ENCODE measurements around the gene KLLN.
"Not testable (repeated sequence)": the region's sequence is repeated elsewhere in the genome, so short reads cannot be mapped to it uniquely, and the experiment has no call there.

The KLLN gene

DNA sequence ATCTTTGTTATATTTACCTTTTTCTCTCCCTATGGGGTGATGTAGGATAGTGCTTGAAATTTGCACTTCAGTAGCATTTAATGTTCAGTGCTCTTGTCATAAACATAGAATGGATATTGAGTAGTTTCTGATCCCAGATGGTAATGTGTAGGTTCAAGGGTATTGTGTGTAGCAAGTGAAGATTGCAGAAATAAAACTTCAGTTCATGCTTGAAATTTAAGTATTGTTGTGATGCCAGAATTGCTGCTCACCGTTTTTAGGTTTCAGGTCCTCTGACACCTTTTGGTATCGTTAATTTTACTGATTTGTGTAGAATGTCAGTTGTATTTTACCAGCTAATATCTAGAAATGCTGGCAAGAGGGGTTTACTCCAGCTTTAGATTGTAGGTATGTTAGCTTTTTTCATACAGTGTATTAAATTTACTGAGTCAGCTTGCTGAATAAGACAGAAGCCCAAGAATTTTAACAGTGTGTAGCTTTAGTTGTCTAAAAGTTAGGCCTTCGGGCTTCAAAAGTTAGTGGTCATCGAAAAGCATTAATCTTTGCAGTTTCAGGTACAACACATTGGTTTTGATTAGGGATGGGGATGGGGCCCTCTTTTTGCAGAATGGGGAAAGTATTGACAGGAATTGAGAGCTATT lies 2.0 kb upstream of the KLLN start:
- DNase-seq = no peak

DNA sequence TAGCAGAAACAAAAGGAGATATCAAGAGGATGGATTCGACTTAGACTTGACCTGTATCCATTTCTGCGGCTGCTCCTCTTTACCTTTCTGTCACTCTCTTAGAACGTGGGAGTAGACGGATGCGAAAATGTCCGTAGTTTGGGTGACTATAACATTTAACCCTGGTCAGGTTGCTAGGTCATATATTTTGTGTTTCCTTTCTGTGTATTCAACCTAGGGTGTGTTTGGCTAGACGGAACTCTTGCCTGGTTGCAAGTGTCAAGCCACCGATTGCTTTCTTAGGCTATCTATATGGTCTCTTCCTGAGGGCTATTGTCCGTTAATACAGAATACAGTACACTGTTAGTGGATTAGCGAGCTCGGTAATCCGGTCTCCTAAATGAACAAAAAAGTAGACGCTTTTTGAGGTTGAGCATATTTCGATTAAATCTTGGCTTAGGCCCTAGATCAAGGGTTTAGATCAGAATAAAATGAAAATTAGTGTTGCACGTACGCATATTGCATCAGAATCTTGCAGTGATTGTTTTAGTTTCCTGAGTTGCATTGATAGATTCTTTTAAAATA lies 1.2 kb upstream of the KLLN start:
- no peak for DNase-seq

DNA sequence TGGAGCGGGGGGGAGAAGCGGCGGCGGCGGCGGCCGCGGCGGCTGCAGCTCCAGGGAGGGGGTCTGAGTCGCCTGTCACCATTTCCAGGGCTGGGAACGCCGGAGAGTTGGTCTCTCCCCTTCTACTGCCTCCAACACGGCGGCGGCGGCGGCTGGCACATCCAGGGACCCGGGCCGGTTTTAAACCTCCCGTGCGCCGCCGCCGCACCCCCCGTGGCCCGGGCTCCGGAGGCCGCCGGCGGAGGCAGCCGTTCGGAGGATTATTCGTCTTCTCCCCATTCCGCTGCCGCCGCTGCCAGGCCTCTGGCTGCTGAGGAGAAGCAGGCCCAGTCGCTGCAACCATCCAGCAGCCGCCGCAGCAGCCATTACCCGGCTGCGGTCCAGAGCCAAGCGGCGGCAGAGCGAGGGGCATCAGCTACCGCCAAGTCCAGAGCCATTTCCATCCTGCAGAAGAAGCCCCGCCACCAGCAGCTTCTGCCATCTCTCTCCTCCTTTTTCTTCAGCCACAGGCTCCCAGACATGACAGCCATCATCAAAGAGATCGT lies 690 bp upstream of the KLLN start:
- DNase-seq = not testable (repeated sequence)

DNA sequence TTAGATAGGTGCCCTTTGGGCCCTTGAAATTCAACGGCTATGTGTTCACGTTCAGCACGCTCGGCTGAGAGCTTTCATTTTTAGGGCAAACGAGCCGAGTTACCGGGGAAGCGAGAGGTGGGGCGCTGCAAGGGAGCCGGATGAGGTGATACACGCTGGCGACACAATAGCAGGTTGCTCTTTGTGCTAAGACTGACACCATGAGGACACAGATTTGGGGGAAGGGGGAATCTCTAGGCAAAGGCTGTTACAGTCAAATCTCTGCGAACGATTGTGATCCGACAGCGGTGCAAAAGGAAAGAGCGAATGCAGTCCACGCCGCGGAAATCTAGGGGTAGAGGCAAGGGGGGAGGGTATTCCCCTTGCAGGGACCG lies 667 bp downstream of the KLLN start:
- no peak for DNase-seq

DNA sequence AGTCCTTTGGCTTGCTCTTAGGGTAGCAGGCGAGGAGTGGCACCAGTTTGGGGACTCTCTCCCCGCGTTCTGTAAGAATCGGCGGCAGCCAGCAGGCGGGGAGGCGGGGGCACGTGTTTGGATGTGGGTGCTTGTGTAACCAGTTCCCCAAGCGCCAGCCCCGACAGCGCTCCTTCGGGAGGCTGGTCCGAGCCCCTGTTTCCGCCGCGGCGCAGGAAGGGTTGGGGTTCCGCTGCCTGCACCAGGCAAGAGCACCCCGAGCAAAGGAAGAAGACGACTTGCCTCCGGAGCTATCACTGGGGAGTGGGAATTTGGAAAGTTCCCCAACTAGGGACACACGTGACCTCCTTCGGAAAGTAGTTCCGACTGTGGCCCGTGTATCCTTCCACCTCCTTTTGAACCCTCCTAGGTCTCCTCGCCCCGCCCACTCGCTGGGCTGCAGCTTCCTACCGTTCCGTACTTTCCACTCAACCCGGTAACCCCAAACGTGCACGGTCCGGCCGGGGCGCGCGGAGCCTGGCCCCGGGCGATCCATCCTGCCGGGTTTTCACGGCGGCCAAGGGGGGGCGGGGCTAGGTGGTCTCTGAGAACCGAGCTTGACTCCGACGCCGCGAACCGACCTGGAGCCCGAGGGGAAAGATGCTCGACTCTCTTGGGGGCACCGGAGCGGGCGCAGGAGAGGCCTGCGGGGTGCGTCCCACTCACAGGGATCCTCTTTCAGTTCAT lies 1.2 kb downstream of the KLLN start:
- DNase-seq = peak; percentile 81

DNA sequence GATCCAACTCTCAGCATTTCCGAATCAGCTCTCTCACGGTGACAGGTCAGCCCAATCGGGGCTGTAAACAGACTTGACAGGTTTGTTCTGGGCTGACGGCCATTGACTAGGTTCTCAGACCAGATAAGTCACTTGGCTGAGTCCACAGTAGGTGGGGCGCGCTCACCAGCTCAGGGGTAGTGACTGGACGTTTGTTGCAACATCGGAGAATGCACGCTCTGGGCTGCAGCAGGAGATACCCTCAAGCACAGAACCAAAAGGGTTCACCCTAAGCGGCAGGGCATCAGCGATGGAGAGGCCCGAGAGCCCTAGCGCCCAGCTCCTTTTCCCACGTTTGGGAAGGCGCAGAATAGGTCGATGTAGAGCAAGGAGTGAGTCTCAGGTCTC lies 1.8 kb downstream of the KLLN start:
- DNase-seq = no peak

DNA sequence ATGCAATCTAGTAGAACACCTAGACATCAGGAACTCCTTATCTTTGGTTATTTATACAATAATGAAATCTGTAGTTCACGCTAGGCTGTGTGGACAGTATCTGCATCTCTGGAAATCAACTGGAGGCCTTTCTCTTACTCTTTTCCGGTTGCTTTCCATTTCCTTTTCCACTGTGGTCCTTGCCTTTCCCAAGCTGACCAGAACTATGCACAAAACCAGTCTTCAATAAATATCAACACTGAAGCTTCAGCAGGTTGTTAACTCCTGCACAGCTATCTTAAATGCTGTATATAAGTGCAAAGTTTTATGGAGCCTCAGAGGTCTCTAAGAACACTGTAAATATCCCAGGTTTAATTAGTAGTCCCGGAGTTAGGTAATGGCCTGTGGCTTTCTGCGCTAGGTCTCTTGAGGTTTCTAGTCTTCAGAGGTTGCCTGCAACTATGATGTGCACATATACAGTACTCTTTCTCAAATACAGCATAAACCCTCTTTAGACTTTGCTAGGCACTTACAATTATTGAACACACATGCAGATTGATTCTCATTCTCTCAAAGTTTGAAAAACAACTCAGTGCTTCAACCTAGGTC lies 2.4 kb downstream of the KLLN start:
- DNase-seq = no peak

DNA sequence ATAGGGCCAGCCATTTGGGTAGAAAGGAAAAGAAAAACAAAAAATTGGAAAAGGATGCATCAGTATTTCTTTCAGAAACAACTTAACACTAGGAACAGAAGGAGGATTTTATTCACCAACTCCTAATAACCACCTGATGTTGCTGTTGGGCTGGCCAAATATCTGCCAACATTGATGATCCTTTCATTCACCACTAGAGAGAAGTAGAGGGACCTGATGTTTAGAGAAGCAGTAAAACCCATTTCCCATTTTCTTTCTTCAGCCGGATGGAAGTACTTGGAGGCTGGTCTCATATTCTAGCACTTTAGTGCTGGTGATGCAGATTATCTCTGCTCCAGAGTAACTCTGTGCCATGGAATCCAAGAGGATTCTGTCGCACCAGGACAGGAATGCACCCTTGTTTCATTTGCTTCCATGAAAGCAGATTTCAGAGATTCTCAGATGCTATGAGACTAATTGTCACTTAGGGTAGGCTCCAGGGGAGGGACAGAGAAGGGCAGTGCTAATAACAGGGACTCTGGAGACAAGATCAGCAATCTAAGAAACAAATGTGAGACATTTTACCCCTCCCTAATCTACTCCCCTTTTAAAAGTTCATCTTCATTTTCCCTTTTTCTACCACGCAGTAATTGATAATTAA lies 3.1 kb downstream of the KLLN start:
- DNase-seq = peak; percentile 54

DNA sequence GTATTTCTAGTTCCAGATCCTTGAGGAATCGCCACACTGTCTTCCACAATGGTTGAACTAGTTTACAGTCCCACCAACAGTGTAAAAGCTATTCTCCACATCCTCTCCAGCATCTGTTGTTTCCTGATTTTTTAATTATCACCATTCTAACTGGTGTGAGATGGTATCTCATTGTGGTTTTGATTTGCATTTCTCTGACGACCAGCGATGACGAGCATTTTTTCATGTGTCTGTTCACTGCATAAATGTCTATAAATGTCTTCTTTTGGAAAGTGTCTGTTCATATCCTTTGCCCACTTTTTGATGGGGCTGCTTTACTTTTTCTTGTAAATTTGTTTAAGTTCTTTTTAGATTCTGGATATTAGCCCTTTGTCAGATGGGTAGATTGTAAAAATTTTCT lies 7.7 kb downstream of the KLLN start:
- DNase-seq = not testable (repeated sequence)

DNA sequence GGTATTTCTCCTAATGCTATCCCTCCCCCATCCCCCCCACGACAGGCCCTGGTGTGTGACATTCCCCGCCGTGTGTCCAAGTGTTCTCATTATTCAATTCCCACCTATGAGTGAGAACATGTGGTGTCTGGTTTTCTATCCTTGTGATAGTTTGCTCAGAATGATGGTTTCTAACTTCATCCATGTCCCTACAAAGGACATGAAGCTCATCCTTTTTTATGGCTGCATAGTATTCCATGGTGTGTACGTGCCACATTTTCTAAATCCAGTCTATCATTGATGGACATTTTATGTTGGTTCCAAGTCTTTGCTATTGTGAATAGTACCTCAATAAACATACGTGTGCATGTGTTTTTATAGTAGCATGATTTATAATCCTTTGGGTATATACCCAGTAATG lies 8.1 kb downstream of the KLLN start:
- DNase-seq = not testable (repeated sequence)

DNA sequence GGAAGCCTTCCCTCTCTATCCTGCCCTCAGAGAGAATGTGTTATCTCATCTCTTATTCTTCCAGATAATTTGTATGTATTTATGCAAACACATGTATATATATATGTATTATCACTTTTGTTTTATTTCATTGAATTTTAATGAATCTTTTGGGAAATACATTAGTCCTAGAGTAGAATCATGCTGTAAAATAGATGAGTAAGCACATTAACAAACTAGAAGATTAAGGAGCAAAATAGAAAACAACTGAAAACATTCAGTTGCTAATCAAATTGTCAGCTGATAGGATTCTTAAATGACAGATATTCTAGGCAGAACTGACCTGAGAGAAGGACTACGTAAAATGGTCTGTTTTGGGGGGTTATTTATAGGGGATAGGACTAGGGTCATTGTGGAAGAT lies 11.2 kb downstream of the KLLN start:
- DNase-seq = no peak

DNA sequence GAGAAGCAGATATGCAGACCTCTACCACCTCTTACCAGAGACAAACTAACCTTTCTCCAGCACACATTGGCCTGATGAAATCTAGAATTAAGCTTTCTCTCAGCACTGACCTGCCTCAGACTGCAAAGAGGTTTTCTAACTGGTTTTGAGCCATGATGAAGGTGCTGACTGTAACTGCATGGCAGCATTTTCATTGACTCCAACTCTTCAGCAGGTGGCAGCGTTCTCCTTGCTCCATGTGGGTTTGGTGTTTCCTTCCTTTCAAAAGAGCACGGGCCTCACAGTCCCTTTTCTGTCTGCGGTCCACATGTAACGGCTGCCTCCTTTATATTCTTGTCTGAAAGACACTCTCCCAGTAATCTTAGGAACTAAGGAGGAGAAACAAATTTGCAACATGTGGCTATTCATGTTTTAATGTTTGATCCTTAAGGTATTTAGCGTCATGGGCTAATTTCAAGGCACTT lies 12.6 kb downstream of the KLLN start:
- DNase-seq = no peak

DNA sequence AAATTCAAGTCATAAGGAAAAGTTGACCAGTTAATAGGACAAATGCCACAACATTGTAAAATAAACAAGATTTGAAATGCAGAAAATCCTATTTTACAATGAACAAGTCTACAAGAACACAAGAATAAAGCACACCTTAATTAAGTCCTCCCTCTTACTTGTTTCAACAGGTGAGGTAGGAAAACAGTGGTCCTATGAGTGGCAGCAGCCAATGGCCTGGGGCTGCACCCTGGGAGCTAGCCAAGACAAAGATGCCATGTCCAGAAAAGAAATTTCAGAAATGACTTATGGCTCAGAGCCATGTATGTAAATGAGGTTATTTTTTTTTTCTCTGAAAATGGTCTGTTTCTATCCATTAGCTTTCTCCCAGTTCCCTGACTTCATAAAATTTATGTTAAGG lies 14.3 kb downstream of the KLLN start:
- DNase-seq = no peak

DNA sequence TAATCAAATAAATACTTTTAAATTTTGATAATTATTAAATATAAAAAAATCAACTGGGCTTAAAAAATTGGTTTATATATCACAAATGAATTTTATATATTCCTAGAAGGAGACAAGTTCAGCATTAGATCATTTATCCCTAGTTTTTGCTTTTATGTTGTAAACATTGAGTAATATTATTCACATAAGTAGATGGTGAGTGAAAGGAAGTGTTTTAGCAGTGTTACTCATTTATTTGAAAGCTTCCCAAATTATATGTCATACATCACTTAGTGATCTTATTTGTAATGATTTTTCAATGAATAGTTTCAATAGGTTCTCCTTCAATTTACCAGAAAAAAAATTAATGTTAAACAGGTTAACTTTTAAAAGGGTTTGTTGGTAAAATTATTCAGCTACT lies 15.8 kb downstream of the KLLN start:
- no peak for DNase-seq

DNA sequence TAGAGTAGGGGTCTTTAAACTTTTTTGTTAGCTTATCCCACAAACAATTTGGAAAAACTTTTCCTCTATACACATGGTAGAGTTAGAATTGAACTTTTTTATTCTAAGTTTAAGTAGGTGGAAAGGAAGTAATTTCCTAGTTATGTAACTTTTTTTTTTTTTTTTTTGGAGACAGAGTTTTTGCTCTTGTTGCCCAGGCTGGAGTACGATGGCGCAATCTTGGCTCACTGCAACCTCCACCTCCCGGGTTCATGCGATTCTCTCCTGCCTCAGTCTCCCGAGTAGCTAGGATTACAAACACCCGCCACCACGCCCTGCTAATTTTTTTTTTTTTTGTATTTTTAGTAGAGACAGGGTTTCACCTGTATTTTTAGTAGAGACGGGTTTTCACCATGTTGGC lies 16.6 kb downstream of the KLLN start:
- DNase-seq = not testable (repeated sequence)

DNA sequence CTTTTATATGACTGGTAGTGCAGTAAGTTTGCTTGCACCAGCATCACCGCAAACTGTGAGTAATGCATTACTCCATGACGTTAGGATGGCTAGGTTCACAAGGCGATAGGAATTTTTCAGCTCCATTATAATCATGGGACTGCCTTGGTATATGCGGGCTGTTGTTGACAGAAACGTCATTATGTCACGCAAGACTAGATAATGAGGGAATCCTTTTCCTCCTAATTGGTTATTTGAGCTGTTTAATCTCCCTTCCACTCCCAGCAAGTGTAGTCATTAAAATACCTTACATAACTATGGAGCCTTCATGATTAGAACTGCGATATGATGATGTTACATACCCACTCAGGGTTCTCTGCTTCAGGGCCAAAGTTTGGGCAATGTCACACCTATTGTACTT lies 17.3 kb downstream of the KLLN start:
- DNase-seq = no peak

DNA sequence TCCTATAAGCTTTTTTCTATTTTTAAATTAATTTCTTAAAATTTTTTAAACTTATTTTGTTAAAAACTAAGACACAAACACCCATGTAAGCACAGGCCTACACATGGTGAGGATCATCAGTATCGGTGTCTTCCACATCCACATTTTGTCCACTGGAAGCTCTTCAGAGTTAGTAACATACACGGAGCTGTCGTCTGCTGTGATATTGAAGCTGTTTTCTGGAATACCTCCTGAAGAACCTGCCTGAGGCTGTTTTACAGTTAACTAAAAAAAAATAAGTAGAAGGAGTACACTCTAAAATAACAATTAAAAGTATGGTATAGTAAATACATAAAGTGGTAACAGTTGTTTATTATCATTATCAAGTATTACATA lies 17.7 kb downstream of the KLLN start:
- DNase-seq = no peak

DNA sequence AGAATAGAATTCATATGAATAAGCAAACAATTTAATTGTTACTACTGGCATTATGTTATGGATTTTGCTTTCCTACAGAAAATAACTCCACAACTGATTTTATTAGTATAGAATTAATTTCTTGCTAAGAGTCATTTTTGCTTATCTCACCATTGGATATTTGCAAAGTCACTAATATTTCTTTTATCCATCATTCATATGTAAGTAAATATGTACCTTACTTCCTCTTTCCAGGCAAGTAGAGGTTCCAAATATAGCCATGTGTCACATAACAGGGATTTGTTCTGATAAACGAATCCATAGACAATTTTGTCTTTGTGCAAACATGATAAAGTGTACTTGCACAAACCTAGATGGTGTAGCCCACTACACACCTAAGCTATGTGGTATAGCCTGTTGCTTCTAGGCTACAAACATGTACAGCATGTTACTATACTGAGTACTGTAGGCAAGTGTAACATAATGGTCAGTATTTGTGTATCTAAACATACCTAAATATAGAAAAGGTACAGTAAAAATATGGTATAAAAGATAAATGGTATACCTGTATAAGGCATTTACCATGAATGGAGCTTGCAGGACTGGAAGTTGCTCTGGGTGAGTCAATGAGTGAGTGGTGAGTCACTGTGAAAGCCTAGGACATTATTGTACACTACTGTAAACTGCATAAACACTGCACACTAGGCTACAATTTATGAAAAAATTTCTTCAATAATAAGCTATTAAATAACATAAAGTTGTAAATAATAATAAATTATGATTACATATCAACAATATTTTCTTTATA lies 18.3 kb downstream of the KLLN start:
- no peak for DNase-seq

DNA sequence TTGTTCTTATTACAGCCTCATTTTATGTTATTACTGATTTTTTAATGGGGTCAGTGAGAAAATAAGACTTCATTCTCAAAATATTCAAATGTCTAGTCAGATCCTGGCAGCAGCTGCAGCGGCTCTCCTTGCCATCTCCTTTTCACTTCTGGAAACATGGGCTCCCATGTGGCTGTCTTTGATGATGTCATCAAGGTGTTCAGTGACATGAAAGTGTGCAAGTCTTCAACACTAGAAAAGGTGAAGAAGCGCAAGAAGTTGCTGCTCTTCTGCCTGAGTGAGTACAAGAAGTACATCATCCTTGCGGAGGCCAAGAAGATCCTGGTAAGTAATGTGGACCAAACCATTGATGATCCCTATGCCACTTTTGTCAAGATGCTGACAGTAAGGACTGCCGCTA lies 19.6 kb downstream of the KLLN start:
- DNase-seq = no peak

DNA sequence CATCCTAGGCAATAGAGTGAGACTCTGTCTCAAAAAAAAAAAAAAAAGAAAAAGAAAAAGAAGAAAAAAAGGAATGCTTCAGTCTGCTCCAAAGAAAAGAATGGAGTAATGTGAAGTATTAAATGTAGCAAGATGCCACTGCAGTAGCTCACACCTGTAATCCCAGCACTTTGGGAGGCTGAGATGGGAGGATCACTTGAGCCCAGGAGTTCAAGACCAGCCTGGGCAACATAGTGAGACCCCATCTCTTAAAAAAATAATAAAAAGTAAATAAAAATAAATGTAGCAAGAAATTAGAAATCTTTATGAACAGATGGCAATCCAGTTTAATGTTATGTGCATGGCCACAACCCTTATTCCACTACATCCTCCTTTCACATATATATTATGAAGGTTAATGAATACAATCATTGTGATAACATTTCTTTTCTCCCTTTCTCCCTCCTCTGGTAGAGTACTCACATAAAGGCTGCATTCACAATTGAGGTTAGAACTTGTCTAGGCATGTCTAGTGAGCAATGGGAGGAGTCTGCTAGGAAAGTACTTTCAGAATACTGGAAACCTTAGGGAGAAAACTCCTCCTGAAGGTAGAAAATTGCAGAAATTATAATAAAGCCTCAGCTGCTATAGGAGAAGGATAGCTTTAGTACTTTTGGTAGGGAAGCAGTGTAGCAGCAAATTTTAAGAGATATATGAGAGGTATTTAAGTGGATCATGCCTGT lies 20.4 kb downstream of the KLLN start:
- no peak for DNase-seq

DNA sequence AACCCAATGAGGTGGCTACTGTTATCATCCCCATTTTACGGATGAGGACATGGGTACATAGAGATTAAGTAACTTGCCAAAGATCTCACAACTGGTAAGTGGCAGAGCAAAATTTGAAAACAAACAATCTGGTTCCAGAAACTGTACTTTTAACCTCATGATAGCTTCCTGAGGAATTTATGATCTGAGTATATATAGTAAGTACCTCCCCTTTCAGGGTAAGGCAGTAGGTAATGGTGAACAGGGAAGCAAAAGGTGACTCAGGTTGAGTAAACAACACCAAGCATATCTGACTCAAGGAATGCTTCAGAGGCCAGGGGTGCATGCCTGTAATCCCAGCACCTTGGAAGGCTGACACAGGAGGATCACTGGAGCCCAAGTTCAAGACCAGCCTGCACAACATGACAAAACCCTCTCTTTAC lies 21.1 kb downstream of the KLLN start:
- DNase-seq = no peak

DNA sequence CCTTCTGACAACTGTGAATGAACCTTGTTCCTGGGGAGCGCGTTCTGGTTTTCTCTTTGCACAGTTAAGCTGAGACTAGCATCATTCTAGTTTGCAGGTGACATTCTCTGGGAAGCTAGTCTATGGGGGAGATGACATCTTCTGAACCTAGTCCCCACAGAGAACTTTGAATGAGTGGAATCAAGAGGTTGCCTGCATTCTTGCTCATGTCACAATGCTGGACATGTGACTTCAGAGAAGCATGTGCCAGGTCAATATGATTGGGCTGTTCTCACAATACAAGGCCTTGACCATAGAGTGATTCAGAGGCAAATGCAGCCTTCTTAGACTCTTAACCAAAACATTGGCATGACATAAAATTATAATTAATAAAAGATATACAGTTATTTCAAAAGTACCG lies 22.1 kb downstream of the KLLN start:
- no peak for DNase-seq
